Activated CD4-positive, alpha-beta T cell treated with anti-CD3 and anti-CD28 coated beads for 1 hour (primary cell): ENCODE data around the gene PSMF1.
"Not testable (repeated sequence)": the region's sequence is repeated elsewhere in the genome, so short reads cannot be mapped to it uniquely, and the experiment has no call there.

Experiments used
- DNase-seq: peaks from one replicate; pipeline ENCODE4 v3.0.0-alpha.2; 2020

PSMF1 gene

GRCh38 chr20:1122388-1123315 is 4.2 kb downstream of the PSMF1 start:
- no peak for DNase-seq

GRCh38 chr20:1123666-1124065 is 5.3 kb downstream of the PSMF1 start:
- no peak for DNase-seq

GRCh38 chr20:1124421-1124820 is 6.0 kb downstream of the PSMF1 start:
- no peak for DNase-seq

GRCh38 chr20:1125277-1125676 is 6.9 kb downstream of the PSMF1 start:
- no peak for DNase-seq

- DNase-seq = no peak
Measured at GRCh38 chr20:1127840-1128239, 9.4 kb downstream of the PSMF1 start.

GRCh38 chr20:1130058-1130694 is 11.8 kb downstream of the PSMF1 start:
- no peak for DNase-seq

- DNase-seq = no peak
Measured at GRCh38 chr20:1130847-1131246, 12.4 kb downstream of the PSMF1 start.

GRCh38 chr20:1131354-1131753 is 13.0 kb downstream of the PSMF1 start:
- DNase-seq = no peak

- DNase-seq = no peak
Measured at GRCh38 chr20:1134355-1134754, 16.0 kb downstream of the PSMF1 start.

GRCh38 chr20:1134836-1135235 is 16.4 kb downstream of the PSMF1 start:
- DNase-seq = no peak

GRCh38 chr20:1137236-1137635 is 18.8 kb downstream of the PSMF1 start:
- no peak for DNase-seq

GRCh38 chr20:1144401-1145172 is 26.2 kb downstream of the PSMF1 start:
- no peak for DNase-seq

GRCh38 chr20:1146957-1147356 is 28.6 kb downstream of the PSMF1 start:
- no peak for DNase-seq

- not testable (repeated sequence) for DNase-seq
Measured at GRCh38 chr20:1149812-1150211, 31.4 kb downstream of the PSMF1 start.

GRCh38 chr20:1150218-1150617 is 31.8 kb downstream of the PSMF1 start:
- DNase-seq = no peak

- DNase-seq = no peak
Measured at GRCh38 chr20:1150968-1151367, 32.6 kb downstream of the PSMF1 start.

- no peak for DNase-seq
Measured at GRCh38 chr20:1154226-1154625, 35.8 kb downstream of the PSMF1 start.

GRCh38 chr20:1154691-1155090 is 36.3 kb downstream of the PSMF1 start:
- no peak for DNase-seq

- no peak for DNase-seq
Measured at GRCh38 chr20:1155342-1155741, 36.9 kb downstream of the PSMF1 start.

- no peak for DNase-seq
Measured at GRCh38 chr20:1160496-1160895, 42.1 kb downstream of the PSMF1 start.

- DNase-seq = no peak
Measured at GRCh38 chr20:1160991-1161390, 42.6 kb downstream of the PSMF1 start.

- no peak for DNase-seq
Measured at GRCh38 chr20:1163105-1163504, 44.7 kb downstream of the PSMF1 start.

- DNase-seq = no peak
Measured at GRCh38 chr20:1163653-1164052, 45.3 kb downstream of the PSMF1 start.

- no peak for DNase-seq
Measured at GRCh38 chr20:1164871-1165270, 46.5 kb downstream of the PSMF1 start.
